GM12878 (cell line): ENCODE measurements around the gene FAM78A. TPM values are rescaled to one million over a fixed set of nuclear protein-coding genes. Genes with fewer than 3 reads are reported as not detected.
A peak's percentile ranks its signal among the peaks of the same experiment; 100 is the strongest.

ENCODE experiments used
- ATAC-seq: fragments of 200-7000 bp; cut with Tn5 transposase; 3 replicates; pipeline ENCODE4 v1.9.1; 2020; ENCODE audit warnings: mild to moderate bottlenecking, moderate library complexity
- BruUV-seq: library from RNA; stranded (reverse); fragments of 400-500 nt; replicated peaks from 2 replicates; lab custom pipeline; 2021; lab: Mats Ljungman, UMichigan
- CTCF ChIA-PET: fragments of 300-600 bp; sonication (Branson Sonifier 250); formaldehyde crosslinking; extraction: SDS; loops from one replicate; lab custom pipeline; 2021; ENCODE audit warnings: inconsistent platforms; lab: Yijun Ruan, JAX
- POLR2A ChIA-PET: fragments of 350-600 bp; formaldehyde crosslinking; extraction: SDS; loops from one replicate; lab custom pipeline; 2021; ENCODE audit warnings: inconsistent platforms; lab: Charles Lee
- RAD21 ChIA-PET: fragments of 300-600 bp; sonication (Branson Sonifier 250); formaldehyde crosslinking; loops from one replicate; lab custom pipeline; 2023; ENCODE audit warnings: antibody characterized with exemption; ENCODE audit not compliant: unreplicated experiment; lab: Charles Lee
- SMC1A ChIA-PET: fragments of 300-600 bp; sonication (Branson Sonifier 250); formaldehyde crosslinking; loops from one replicate; lab custom pipeline; 2023; ENCODE audit not compliant: unreplicated experiment, uncharacterized antibody; lab: Charles Lee
- DNase-seq: peaks from one replicate; pipeline ENCODE4 v3.0.0-alpha.2; 2011; ENCODE audit warnings: low read depth, low spot score
- FAIRE-seq: peaks from 3 replicates; lab custom pipeline; 2011; peaks lifted over from hg19 to GRCh38; lab: Jason Lieb, UNC
- H2AFZ ChIP-seq: 2 replicates; pipeline ENCODE4 v1.6.0; 2011; ENCODE audit warnings: low read depth, low read length, control low read depth; ENCODE audit not compliant: control insufficient read depth
- H3K27ac ChIP-seq: 2 replicates; pipeline ENCODE4 v1.5.1; 2011; ENCODE audit warnings: control low read depth; ENCODE audit not compliant: control insufficient read depth, insufficient read depth
- H3K27me3 ChIP-seq, 2 experiments: replicated peaks in 1 of 2; 2 replicates each; pipeline versions ENCODE4 v1.6.0 to v1.6.1; 2011; ENCODE audit warnings: low read length in 1 of 2; ENCODE audit not compliant: control insufficient read depth in 2 of 2, insufficient read depth in 2 of 2
- H3K36me3 ChIP-seq, 2 experiments: 2 replicates each; pipeline ENCODE4 v1.5.1; 2011; ENCODE audit warnings: low read length in 1 of 2; ENCODE audit not compliant: control insufficient read depth in 2 of 2, insufficient read depth in 2 of 2
- H3K4me1 ChIP-seq: 2 replicates; pipeline ENCODE4 v1.6.1; 2011; ENCODE audit warnings: mild to moderate bottlenecking, low read length, moderate library complexity, mixed read lengths; ENCODE audit not compliant: control insufficient read depth, insufficient read depth
- H3K4me2 ChIP-seq: 2 replicates; pipeline ENCODE4 v1.6.0; 2011; ENCODE audit warnings: control low read depth; ENCODE audit not compliant: control insufficient read depth, insufficient read depth
- H3K4me3 ChIP-seq: fragments of 200-600 bp; sonication (generic); 2 replicates; pipeline ENCODE4 v1.5.1; 2016
- H3K79me2 ChIP-seq: 2 replicates; pipeline ENCODE4 v1.6.0; 2011; ENCODE audit warnings: low read length; ENCODE audit not compliant: control insufficient read depth, insufficient read depth
- H3K9ac ChIP-seq: 2 replicates; pipeline ENCODE4 v1.8.0; 2011; ENCODE audit warnings: low read length, control low read depth, mixed read lengths; ENCODE audit not compliant: control insufficient read depth, insufficient read depth
- H3K9me3 ChIP-seq: replicated peaks from 3 replicates; pipeline ENCODE4 v1.5.1; 2011; ENCODE audit warnings: mild to moderate bottlenecking, low read length; ENCODE audit not compliant: control insufficient read depth, insufficient read depth
- H4K20me1 ChIP-seq: 2 replicates; pipeline ENCODE4 v1.6.0; 2011; ENCODE audit not compliant: control insufficient read depth, insufficient read depth
- EGR1 ChIP-seq, 2 experiments: IDR thresholded peaks; 1 replicate in 1 of 2; 2 replicates in 1 of 2; pipeline ENCODE4 v1.6.1; 2011 to 2012; ENCODE audit warnings: low read depth in 2 of 2, low read length in 2 of 2, borderline replicate concordance in 1 of 2, mild to moderate bottlenecking in 1 of 2, moderate library complexity in 1 of 2
- GABPA ChIP-seq: IDR thresholded peaks from 2 replicates; pipeline ENCODE4 v1.6.1; 2014; ENCODE audit warnings: antibody characterized with exemption, low read depth, mild to moderate bottlenecking, inconsistent platforms
- IRF5 ChIP-seq: fragments of 450-650 bp; IDR thresholded peaks from 2 replicates; pipeline ENCODE4 v1.6.1; 2017; ENCODE audit warnings: borderline replicate concordance
- JUND ChIP-seq: IDR thresholded peaks from 2 replicates; pipeline ENCODE4 v1.6.1; 2012; ENCODE audit warnings: low read depth, mild to moderate bottlenecking, low read length, improper control_type of control experiment, moderate library complexity
- POLR2AphosphoS5 ChIP-seq: IDR thresholded peaks from 2 replicates; pipeline ENCODE4 v1.6.1; 2011; ENCODE audit warnings: mild to moderate bottlenecking, low read length, inconsistent platforms
- RB1 ChIP-seq: fragments of 450-650 bp; formaldehyde crosslinking; IDR thresholded peaks from 2 replicates; pipeline ENCODE4 v1.6.1; 2017; ENCODE audit warnings: mild to moderate bottlenecking, borderline replicate concordance
- SUZ12 ChIP-seq: fragments of 200-600 bp; sonication (generic); IDR thresholded peaks from one replicate; pipeline ENCODE4 v1.6.1; 2018; ENCODE audit warnings: antibody characterized with exemption, mild to moderate bottlenecking; ENCODE audit not compliant: unreplicated experiment
- WGBS: methylation state at CpG from one replicate; pipeline ENCODE4 v1.1.6; 2016; ENCODE audit warnings: low lambda C conversion rate; ENCODE audit not compliant: insufficient replicate concordance, insufficient coverage; ENCODE audit errors: missing lambda C conversion rate; 5-methylcytosine and 5-hydroxymethylcytosine counted together
- in situ Hi-C: fragments of 300-500 bp; cut with MboI; formaldehyde crosslinking; loops from 9 replicates; pipeline ENCODE4 v1.14.3; 2018; ENCODE audit warnings: mixed read lengths
- intact Hi-C: fragments of 100-400 bp; cut with micrococcal nuclease; formaldehyde crosslinking; loops from one replicate; pipeline ENCODE4 v1.14.2; 2022; ENCODE audit not compliant: unreplicated experiment
- polyA plus RNA-seq, 11 experiments: library from polyadenylated mRNA; depleted of rRNA in 4 of 11; unstranded in 6 of 11; stranded (reverse) in 5 of 11; fragments of >200 nt; fragmentation: Nextera tagmentation in 4 of 11; fragmentation: Illumina TruSeq in 1 of 11; extraction: Ambion mirVana in 4 of 11; extraction: Trizol in 1 of 11; gene quantifications; 1 replicate in 1 of 11; 2 replicates in 10 of 11; pipeline versions ENCODE4 v1.2.1 to v1.2.3, GENCODE V29; 2011 to 2016; ENCODE audit warnings: inconsistent platforms in 2 of 11, missing spikeins in 2 of 11, low read depth in 1 of 11
- total RNA-seq, 4 experiments: library from RNA; depleted of rRNA in 3 of 4; stranded (reverse); fragments of >200 nt in 3 of 4; fragmentation: Illumina TruSeq in 1 of 4; extraction: Trizol in 1 of 4; gene quantifications; 2 replicates each; pipeline versions ENCODE4 v1.2.1 to v1.2.3, GENCODE V29; 2013 to 2021

Gene FAM78A
- total and polyA plus RNA-seq, 10 of the 15 experiments (the other 5 are each of a cell fraction or from before 2014, with no cell fraction given), result 0.18 to 32.5 (median 12.2) TPM

GRCh38 chr9:131239161-131239975, 36.9 kb downstream of the FAM78A start:
- SMC1A ChIA-PET, result interaction anchor here (2.0 to 2.5 kb wide), 2 partner anchors 13 to 34 kb away, joined by 9 to 17 read pairs; no protein-coding TSS in a partner anchor
- CTCF ChIA-PET, result interaction anchor here (0.5 to 2.3 kb wide), 4 partner anchors 9 to 96 kb away, joined by 4 to 10 read pairs (median 7); no protein-coding TSS in a partner anchor
- peaks cover 0 to 5% of the 10 kb centered on the region in 2 experiments; a peak in 2 of 4 replicates for H3K36me3 ChIP-seq
- FAIRE-seq, result no peak
- peaks cover 17% of the 10 kb centered on the region for H3K4me1 ChIP-seq
- in situ Hi-C loops (no loop called here), intact Hi-C loops (loop anchor here (2.0 to 5.0 kb wide), 2 partner anchors 13 to 98 kb away; no protein-coding TSS in a partner anchor)
- TF ChIP-seq IRF5 (no peak), GABPA (no peak), RB1 (no peak), EGR1 (IDR thresholded peaks at IDR 0.05; ENCODE audit: borderline replicate concordance in 1 of 2, low read depth in 2 of 2, low read length in 2 of 2) (no peak), POLR2AphosphoS5 (no peak), SUZ12 (no peak), JUND (no peak)
- no peak overlapping the region for H2AFZ ChIP-seq
- no peaks in the 10 kb centered on the region for H3K9me3 ChIP-seq
- 91% methylated on average over 23 of the region's 23 CpGs for WGBS
- H4K20me1 ChIP-seq, result no peaks in the 10 kb centered on the region
- ATAC-seq, result no peak
- BruUV-seq, result no TSS peak
- no peak overlapping the region for H3K27ac ChIP-seq
- RAD21 ChIA-PET, result interaction anchor here (1.1 to 1.9 kb wide), 2 partner anchors 10 to 17 kb away, joined by 3 to 10 read pairs; no protein-coding TSS in a partner anchor
- H3K79me2 ChIP-seq, result no peaks in the 10 kb centered on the region
- no peak overlapping the region for H3K9ac ChIP-seq
- no peaks in the 10 kb centered on the region for H3K27me3 ChIP-seq
- H3K4me2 ChIP-seq, result peak overlapping the region; percentile 82; the same call in 1 of the 2 replicates
- H3K4me3 ChIP-seq, result no peak overlapping the region
- DNase-seq, result no peak
- POLR2A ChIA-PET, result interaction anchor here (0.8 to 2.4 kb wide), 2 partner anchors 9 to 13 kb away, joined by 5 to 12 read pairs; no protein-coding TSS in a partner anchor
